ENCODE data around the gene DDX28. TPM values are rescaled to one million over a fixed set of nuclear protein-coding genes. Genes with fewer than 3 reads are reported as not detected.
A peak's percentile ranks its signal among the peaks of the same experiment; 100 is the strongest.
"Not testable (repeated sequence)": the region's sequence is repeated elsewhere in the genome, so short reads cannot be mapped to it uniquely, and the experiment has no call there.

Gene DDX28
- total RNA-seq, 1 donor from 2014 or later, result 5.1 TPM

GRCh38 chr16:68037841-68038597, 15.0 kb upstream of the DDX28 start:
- no peak for ATAC-seq
- DNase-seq (ENCODE audit: low spot score), result no peak

GRCh38 chr16:68035227-68035626, 12.2 kb upstream of the DDX28 start:
- no peak for ATAC-seq
- no peak for DNase-seq (ENCODE audit: low spot score)

GRCh38 chr16:68033101-68033500, 10.1 kb upstream of the DDX28 start:
- DNase-seq (ENCODE audit: low spot score) (no peak), ATAC-seq (no peak)

- no peak for ATAC-seq
Measured at GRCh38 chr16:68031951-68032350, 8.9 kb upstream of the DDX28 start.

GRCh38 chr16:68030108-68030507, 7.1 kb upstream of the DDX28 start:
- not testable (repeated sequence) for ATAC-seq; DNase-seq (ENCODE audit: low spot score)

More at GRCh38 chr16:68031951-68032350, 8.9 kb upstream of the DDX28 start:
- no peak for DNase-seq (ENCODE audit: low spot score)

- no peak for DNase-seq (ENCODE audit: low spot score)
- no peak for ATAC-seq
Measured at GRCh38 chr16:68028996-68029395, 6.0 kb upstream of the DDX28 start.

- DNase-seq (ENCODE audit: low spot score) (no peak), ATAC-seq (peak; percentile 12)
Measured at GRCh38 chr16:68022278-68022727, 729 bp downstream of the DDX28 start.

- ATAC-seq (no peak), DNase-seq (ENCODE audit: low spot score) (no peak)
Measured at GRCh38 chr16:68021490-68021889, 1.5 kb downstream of the DDX28 start.

- no peak for DNase-seq (ENCODE audit: low spot score)
- no peak for ATAC-seq
Measured at GRCh38 chr16:68019167-68019680, 3.8 kb downstream of the DDX28 start.

GRCh38 chr16:68015681-68016080, 7.4 kb downstream of the DDX28 start, which contains the start of gene DPEP2NB:
DPEP2NB (minus strand) TSS chr16:68015911; CDS start chr16:68015770, 141 bp downstream.
- no peak for ATAC-seq

GRCh38 chr16:68013440-68013839, 9.6 kb downstream of the DDX28 start:
- DNase-seq (ENCODE audit: low spot score) (no peak), ATAC-seq (no peak)

More at GRCh38 chr16:68015681-68016080, 7.4 kb downstream of the DDX28 start, which contains the start of gene DPEP2NB:
- DNase-seq (ENCODE audit: low spot score), result no peak

GRCh38 chr16:68009872-68010271, 13.2 kb downstream of the DDX28 start:
- DNase-seq (ENCODE audit: low spot score); ATAC-seq: not testable (repeated sequence)

GRCh38 chr16:68009157-68009735, 13.8 kb downstream of the DDX28 start:
- ATAC-seq, result no peak
- DNase-seq (ENCODE audit: low spot score), result no peak

GRCh38 chr16:68005786-68006286, 17.2 kb downstream of the DDX28 start:
- ATAC-seq (peak; percentile 70), DNase-seq (ENCODE audit: low spot score) (no peak)

- DNase-seq (ENCODE audit: low spot score), result no peak
- ATAC-seq, result no peak
Measured at GRCh38 chr16:68005211-68005610, 17.8 kb downstream of the DDX28 start.

GRCh38 chr16:68003031-68003430, 20.0 kb downstream of the DDX28 start:
- no peak for ATAC-seq
- DNase-seq (ENCODE audit: low spot score), result no peak

GRCh38 chr16:68000450-68000849, 22.6 kb downstream of the DDX28 start:
- DNase-seq (ENCODE audit: low spot score) (no peak), ATAC-seq (peak; percentile 57)

GRCh38 chr16:67999985-68000384, 23.0 kb downstream of the DDX28 start:
- DNase-seq (ENCODE audit: low spot score), result no peak
- ATAC-seq, result peak; percentile 44

GRCh38 chr16:67998779-67999688, 24.0 kb downstream of the DDX28 start, which contains the start of gene DPEP2:
DPEP2 (minus strand) TSS chr16:67999484; CDS start chr16:67993212, 6,272 bp downstream.
- peak; percentile 65 for ATAC-seq
- DNase-seq (ENCODE audit: low spot score), result not testable (repeated sequence)

- DNase-seq (ENCODE audit: low spot score); ATAC-seq: not testable (repeated sequence)
Measured at GRCh38 chr16:67998231-67998778, 24.7 kb downstream of the DDX28 start.

Data from left lobe of liver (tissue), 2 donors.